ENCODE results near the gene GALNT9.

Gene GALNT9

GRCh38 chr12:132178801-132179401 lies 150.5 kb downstream of the GALNT9 start:
- ATAC-seq = peak; percentile 46 to 64

- no peak for ATAC-seq
Observed at GRCh38 chr12:132178316-132178715, 151.1 kb downstream of the GALNT9 start.

GRCh38 chr12:132176920-132177551 lies 152.4 kb downstream of the GALNT9 start:
- ATAC-seq = no peak

GRCh38 chr12:132176385-132176919 lies 152.9 kb downstream of the GALNT9 start:
- no peak for ATAC-seq

- no peak for ATAC-seq
Observed at GRCh38 chr12:132175496-132176384, 153.6 kb downstream of the GALNT9 start.

- ATAC-seq = no peak
Observed at GRCh38 chr12:132174839-132175490, 154.4 kb downstream of the GALNT9 start.

- no peak for ATAC-seq
Observed at GRCh38 chr12:132174015-132174838, 155.2 kb downstream of the GALNT9 start.

- ATAC-seq = no peak
Observed at GRCh38 chr12:132173135-132174014, 156.0 kb downstream of the GALNT9 start.

- no peak for ATAC-seq
Observed at GRCh38 chr12:132172619-132173018, 156.8 kb downstream of the GALNT9 start.

GRCh38 chr12:132171968-132172521 lies 157.3 kb downstream of the GALNT9 start:
- no peak for ATAC-seq

- no peak for ATAC-seq
Observed at GRCh38 chr12:132171293-132171967, 158.0 kb downstream of the GALNT9 start.

GRCh38 chr12:132170637-132171292 lies 158.6 kb downstream of the GALNT9 start:
- no peak for ATAC-seq

GRCh38 chr12:132170094-132170636 lies 159.2 kb downstream of the GALNT9 start:
- no peak for ATAC-seq

- no peak for ATAC-seq
Observed at GRCh38 chr12:132169376-132169775, 160.0 kb downstream of the GALNT9 start.

GRCh38 chr12:132168311-132169031 lies 160.9 kb downstream of the GALNT9 start:
- ATAC-seq = no peak

GRCh38 chr12:132167611-132168310 lies 161.6 kb downstream of the GALNT9 start:
- peak in 1 of 2 donors; percentile 16 for ATAC-seq

- no peak for ATAC-seq
Observed at GRCh38 chr12:132166801-132167591, 162.4 kb downstream of the GALNT9 start.

All from activated CD4-positive, CD25-positive, alpha-beta regulatory T cell treated with anti-CD3 and anti-CD28 coated beads, Interleukin-2, amount 50 U/mL, for 24 hours (primary cell).